Stimulated activated CD4-positive, alpha-beta T cell treated with anti-CD3 and anti-CD28 coated beads, Interleukin-2, amount 100 ng/mL, for 4 hours (primary cell): Measurements from ENCODE around the gene RIPOR3.

Source experiments
- DNase-seq: peaks from one replicate; pipeline ENCODE4 v3.0.0-alpha.2; 2020; ENCODE audit warnings: low read depth

RIPOR3 gene

DNA sequence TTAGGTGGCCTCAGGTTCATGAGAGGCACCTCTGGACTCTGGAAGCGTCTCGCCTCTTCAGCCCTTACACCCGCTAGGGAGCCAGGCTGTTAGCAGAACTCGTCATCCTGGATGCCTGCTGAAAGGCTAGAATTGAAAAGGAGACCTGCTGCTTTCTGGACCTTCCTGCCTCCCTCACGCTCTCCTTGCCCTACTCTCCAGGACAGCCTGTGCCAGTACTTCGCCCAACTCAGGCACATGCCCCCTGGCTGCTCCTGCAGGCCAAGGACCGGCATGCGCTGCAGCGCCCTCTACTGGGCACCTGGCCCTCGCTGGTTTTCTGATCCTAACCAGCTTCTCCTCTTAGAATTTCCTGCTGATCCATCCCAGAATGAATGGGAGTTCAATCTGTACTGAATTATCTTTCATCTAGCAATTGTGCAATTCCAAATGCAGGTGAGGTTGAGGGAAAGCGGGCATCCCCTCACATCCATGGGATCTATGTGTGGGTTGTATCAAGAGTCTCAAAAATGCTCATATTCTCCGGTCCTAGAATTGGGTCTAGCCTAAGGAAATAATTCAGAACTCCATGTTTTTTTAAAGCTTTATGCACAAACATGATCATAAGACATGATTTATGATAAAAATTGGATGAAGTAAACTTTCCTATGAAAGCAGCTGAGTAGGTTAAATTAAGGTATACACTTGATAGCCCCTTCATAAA, 103.2 kb downstream of the RIPOR3 start:
- DNase-seq, result peak; percentile 53

DNA sequence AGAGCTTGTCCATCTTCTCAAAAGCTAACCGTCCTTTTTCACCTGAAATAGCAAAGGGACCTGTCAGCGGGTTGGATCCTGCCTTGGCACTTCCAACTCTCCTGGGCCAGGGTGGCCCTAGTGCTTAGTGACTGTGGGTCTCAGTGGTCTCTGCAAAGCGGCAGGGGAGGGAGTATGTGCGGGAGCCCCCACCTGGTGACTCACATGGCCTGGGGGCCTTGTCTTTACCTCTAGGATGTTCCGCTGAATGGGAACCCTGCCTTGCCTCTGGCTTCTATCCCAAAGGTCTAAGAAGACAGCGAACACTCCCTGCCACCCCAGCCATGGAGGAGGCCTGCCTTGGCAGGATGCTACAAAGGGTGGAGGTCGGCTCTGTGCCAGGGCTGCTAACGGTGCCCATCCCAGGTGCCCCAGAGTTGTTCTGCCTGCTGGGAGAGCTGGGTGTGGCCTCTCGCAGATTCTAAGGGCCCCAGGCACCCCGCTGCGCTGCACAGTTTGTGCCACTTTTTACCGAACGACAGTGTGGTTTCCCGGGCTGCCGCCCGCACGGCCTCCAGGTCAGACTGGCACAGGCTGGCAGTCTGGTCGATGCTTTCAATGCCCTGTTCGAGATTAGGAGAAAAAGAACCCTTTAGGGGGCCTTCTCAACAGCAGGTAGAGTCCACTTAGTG, 103.9 kb downstream of the RIPOR3 start:
- DNase-seq, result no peak

DNA sequence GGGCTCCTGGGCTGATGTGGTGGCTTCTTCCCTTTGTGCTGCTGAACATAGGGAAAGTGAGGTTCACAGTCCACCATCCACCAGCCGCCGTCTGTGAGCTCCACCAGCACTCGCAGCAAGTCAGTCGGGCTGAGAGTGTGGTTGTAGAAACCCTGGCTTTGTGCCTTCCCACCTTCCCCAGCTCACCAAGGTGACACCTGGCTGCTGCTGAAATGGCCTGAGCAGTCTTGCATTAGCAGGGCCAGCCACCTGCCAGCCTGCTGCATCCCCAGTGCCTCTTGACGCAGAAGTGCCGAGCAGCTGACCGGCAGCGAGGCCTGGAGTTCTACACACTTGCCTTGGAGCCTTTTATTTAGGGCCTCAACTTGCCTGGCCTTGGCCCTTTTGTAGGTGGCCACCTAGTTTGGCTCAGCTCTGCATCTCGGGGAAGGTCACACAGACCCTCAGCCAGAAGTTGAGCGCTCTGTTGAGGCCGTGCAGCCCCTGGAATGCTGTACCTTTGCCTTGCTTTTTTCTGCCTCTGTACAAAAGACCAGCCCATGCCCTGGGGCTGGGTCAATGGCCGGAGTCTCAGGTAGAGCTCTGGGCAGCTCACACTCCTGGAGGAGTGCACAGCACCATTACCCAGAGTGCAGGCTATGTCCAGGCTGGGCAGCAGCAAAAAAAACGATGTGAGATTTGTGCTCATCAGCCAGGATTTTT, 104.7 kb downstream of the RIPOR3 start:
- DNase-seq, result no peak

DNA sequence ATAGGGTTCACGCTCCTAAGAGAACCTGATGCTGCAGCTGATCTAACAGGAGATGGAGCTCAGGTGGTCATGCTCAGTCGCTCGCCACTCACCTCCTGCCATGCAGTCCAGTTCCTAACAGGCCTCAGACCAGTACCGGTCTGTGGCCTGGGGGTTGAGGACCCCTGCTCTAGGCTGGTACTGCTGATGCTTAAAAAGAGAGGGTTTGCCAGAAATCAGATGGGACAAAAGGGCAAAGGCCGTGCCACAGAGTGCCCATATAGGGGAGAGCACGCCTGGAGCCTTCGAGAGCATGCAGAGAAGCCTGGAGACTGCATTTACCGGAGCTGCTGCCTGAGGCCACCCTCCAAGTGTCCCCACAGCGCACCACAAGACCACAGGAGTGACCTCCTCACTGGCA, 105.7 kb downstream of the RIPOR3 start:
- no peak for DNase-seq

DNA sequence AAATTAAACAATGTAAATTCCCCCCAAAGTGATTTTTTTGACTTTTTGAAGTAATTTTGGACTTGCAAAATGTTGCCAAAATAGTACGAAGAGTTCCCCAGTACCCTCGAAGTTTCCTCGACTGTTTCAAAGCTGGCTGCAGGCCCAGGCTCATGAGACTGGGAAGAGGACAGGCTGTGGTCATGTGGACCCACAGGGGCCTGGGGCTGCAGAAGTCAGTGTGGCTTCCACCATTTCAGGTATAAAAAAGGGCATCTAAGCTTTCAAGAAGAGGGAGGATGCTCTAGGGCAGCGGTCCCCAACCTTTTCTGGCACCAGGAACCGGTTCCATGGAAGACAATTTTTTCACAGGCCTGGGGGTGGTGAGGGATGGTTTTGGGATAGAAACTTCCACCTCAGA, 106.1 kb downstream of the RIPOR3 start:
- no peak for DNase-seq

DNA sequence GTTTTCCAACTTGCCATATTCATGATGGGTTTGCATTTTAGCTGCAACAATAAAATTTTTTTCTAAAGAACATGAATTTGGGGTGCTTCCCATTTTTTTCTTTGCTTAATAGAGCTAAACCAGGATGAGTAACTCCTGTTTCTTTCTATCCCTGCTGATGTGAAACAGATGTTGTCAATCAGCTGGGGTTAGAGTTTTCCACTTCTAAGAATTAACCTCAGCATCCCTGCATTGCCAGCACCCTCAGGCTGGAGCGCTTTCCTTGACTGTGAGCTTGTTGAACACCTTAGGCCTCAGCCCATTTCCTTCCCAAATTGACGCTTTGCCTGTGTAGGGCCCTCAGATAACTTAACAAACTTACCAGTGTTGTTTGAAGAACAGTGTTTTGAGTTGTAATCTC, 106.7 kb downstream of the RIPOR3 start:
- no peak for DNase-seq

DNA sequence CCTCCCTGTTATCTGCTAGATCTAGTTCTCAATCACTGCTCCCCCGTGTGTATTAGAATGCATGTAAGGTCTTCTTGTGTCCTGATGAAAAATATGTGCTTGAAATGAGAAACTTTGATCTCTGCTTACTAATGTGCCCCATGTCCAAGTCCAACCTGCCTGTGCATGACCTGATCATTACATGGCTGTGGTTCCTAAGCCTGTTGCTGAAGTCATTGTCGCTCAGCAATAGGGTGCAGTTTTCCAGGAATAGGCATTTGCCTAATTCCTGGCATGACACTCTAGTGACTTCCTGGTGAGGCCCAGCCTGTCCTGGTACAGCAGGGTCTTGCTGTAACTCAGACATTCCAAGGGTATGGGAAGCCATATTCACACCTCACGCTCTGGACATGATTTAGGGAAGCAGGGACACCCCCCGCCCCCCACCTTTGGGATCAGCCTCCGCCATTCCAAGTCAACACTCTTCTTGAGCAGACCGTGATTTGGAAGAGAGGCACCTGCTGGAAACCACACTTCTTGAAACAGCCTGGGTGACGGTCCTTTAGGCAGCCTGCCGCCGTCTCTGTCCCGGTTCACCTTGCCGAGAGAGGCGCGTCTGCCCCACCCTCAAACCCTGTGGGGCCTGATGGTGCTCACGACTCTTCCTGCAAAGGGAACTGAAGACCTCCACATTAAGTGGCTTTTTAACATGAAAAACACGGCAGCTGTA, 107.7 kb downstream of the RIPOR3 start:
- no peak for DNase-seq

DNA sequence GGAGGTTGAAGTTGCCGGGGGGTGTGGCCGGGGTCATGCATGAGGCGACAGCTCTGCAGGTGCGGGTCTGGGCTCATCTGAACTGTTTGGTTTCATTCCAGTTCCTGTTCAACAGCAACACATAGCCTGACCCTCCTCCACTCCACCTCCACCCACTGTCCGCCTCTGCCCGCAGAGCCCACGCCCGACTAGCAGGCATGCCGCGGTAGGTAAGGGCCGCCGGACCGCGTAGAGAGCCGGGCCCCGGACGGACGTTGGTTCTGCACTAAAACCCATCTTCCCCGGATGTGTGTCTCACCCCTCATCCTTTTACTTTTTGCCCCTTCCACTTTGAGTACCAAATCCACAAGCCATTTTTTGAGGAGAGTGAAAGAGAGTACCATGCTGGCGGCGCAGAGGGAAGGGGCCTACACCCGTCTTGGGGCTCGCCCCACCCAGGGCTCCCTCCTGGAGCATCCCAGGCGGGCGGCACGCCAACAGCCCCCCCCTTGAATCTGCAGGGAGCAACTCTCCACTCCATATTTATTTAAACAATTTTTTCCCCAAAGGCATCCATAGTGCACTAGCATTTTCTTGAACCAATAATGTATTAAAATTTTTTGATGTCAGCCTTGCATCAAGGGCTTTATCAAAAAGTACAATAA, 108.6 kb downstream of the RIPOR3 start:
- no peak for DNase-seq

DNA sequence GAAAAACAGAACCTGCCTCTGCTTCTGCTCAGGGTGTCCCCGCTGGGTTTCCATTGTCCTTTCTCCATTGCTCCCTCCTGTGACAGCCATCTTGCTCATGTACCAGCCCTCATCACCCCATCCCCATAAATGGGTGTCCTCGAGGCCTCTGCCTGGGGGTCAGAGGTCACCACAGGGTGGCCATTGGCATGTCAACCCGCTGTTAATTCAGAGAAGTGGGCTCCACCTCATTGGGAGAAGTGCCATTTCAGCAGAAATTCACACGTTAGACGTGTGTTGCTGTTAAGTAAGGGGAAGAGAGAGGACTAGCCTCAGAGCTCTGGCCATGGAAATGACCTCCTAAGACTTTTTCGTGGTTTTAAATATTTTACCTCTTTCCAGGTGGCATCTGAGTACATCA, 109.2 kb downstream of the RIPOR3 start:
- DNase-seq, result no peak

DNA sequence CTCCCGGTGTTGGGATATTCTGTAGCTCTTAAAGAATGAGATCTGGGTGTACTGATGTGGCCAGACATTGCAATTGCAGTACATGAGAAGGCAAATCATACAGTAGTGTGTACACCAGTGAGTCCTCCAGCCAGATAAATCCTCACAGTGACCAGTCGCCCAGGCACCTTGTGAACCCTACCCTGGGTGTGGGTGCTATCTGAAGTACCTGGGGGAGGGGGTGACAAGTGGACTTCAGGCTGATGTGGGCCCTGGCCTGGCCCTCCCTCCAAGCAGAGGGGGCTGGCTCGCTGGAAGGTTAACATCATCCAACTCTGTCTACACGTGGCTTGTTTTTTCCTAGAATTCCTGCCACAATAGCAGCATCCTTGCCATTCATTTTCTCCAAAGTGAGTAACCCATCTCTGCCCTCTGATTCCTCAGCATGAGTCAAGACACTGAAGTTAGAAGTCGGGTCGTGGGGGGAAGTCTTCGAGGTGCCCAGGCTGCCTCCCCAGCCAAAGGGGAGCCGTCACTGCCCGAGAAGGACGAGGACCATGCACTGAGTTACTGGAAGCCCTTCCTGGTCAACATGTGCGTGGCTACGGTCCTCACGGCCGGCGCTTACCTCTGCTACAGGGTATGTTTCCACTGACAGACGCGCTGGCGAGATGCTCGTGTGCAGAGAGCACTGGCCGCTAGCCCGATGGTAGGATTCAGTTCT, 110.3 kb downstream of the RIPOR3 start:
- no peak for DNase-seq

DNA sequence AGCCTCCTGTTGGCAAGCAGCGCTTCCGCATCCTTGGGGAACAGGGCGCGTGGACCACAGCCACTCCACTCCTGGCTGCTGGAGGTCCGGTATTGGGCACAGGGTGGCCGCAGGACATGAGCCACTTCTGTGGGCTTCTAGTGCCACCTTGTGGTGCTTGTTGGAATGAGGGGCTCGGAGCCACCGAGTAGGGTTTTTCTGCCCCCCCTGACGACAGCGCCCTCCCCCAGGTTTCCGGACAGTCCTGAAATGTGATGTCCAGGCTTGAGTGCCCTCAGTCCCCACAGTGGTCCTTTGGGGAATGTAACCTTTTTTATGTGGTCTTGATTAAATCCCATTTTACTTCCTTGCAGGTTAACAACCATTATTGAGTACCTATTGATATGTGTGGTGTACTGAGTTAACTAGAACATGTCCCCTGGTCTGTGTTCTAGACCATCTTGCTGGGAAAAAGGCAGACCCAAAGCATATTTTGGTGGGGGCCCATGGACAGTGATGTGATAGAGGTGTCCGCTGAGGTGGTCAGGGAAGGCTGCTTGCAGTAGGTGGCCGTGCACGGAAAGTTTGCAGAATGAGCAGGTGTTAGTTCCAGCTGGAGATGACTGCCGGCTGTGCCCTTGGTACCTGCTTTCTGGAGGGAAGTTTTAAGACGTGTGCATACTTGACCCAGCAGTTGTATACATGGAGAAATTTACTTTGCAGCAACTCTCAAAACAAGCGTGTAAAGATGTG, 111.2 kb downstream of the RIPOR3 start:
- no peak for DNase-seq

DNA sequence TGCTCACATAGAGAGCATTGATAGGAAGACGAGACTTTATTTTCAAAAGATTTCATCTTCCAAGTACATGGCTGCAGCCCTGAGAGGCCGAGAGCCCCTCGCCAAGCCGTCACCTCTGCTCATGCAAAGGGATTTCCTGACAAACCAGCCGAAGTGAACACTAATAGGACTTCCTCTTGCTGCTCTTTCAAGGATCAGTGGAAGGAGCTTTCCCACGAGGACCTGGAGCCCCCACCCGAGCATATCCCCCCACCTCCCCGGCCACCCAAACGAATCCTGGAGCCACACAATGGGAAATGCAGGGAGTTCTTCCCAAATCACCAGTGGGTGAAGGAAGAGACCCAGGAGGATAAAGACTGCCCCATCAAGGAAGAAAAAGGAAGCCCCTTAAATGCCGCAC, 111.8 kb downstream of the RIPOR3 start:
- no peak for DNase-seq

DNA sequence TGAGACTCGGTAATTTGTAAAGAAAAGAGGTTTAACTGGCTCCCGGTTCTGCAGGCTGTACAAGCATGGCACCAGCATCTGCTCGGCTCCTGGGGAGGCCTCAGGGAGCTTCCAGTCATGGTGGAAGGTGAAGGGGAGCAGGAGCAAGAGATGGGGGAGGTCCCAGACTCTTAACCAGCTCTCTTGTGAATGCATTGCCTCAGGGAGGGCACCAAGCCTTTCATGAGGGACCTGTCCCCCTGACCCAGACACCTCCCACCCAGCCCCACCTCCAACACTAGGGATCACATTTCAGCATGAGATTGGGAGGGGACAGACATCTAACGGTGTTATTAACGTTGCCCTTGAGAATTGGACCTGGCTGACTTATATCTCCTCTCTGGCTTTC, 112.6 kb downstream of the RIPOR3 start:
- DNase-seq, result no peak

DNA sequence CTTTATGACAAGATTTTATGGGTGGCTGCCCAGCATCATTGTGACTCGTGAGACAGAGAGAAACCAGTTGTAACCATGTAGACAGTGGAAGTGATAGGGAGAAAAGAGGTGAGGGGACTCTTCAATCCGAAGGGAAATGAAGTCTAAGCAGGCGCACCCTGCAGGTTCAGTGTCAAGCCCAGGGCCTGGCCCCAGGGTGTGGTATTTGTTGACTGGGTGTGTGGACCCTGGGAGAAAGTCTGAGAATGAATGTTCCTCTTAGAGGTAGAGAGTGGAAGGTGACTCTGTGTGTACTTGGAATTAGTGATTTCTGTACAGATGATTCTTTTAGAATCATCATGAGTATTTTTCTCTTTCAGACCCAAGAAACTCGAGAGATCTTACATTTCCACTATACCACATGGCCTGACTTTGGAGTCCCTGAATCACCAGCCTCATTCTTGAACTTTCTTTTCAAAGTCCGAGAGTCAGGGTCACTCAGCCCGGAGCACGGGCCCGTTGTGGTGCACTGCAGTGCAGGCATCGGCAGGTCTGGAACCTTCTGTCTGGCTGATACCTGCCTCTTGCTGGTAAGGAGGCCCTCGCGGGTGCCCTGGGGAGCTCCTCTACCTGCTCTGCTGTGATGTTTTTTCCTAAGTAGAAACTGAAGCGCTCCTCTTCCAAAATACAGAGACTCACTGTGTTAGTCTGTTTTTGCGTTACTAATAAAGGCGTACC, 113.1 kb downstream of the RIPOR3 start:
- DNase-seq, result no peak

DNA sequence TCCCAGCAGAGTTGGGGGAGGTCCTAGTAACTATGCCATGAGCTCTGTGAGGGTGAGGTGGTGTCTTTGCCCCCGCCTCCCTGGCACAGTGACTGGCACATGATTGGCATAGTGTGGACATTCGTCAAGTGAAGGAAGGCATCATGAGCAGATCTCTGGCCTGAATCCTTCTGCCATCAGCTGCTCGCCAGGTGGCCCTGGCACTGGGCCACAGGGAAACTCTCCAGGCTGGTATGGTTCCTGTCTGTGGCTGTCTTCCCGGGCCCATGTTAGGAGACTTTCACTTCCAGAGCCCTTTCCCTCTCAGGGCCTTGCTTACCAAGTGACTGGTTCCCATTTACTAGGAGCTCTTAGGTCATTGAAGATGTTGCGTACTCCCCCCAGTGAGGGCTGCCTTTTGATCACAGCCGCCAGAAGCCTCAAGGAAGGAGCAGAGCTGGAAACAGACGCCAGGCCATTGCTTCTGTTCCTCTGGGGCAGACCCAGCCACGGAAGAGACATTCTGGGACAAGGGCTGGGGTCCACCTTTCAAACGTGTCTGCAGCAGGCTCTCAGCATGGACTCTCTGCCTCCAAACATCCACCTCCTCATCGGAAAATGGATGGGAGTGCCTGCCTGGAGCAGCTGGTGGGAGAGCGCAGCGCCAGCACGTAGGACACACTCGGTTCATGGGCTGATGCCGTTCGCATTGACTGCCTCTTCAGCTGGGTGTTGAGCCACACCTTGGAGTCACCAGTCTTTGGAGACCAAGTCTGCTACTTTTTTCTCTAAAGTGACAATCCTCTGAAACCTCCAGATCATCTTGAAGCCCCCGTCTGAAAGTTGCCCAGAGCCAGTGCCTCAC, 113.9 kb downstream of the RIPOR3 start:
- DNase-seq, result no peak

DNA sequence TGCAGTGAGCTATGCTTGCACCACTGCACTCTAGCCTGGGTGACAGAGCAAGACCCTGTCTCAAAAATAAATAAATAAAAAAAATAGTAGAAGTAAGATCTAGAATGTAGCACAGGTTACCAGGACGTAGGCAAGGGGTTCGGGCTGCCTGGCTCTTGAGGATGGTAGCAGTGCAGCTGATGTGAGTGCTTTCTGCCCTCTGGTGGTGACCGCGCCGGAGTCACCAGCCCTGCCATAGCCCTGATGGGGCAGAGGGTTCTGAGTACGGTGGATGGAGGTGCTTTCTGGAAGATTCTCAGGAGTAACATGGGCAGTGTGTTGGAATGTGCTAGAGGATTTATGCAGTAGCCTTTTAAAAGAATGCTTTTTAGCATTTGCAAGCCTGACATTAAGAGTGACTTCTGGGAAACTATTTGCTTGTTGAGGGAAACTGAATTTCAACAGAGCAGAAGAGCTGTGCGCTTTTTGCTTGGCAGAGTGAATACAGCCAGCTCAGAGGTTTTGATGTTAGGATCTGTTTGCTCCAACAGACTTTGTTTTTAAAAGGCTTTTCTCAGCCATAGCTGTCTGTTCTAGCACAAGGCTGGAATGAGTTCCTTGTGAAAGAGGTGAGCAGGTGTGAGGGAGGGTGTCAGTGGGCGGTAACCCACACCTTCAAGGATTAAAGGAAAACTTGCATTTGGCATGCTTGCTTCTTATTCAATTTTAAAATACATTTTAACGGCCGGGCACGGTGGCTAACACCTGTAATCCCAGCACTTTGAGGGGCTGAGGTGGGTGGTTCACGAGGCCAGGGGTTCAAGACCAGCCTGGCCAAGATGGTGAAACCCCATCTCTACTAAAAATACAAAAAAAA, 115.2 kb downstream of the RIPOR3 start:
- peak; percentile 59 for DNase-seq

DNA sequence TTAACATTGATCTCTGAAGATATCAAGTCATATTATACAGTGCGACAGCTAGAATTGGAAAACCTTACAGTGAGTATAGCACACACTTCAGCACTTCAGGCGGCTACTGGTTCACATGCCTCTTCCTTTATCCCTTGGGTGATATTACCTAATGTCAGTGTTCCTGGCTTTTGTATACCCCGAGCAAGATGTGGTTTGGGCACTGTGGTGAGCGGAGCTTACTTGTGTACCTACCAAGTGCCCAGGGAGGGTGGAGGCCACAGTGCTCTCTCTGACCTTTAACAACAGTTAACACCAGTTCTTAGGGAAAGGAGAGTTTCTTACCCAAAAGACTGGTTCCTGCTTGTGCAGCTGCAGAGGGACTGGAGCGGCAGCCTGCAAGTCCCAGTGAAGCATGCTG, 116.8 kb downstream of the RIPOR3 start:
- no peak for DNase-seq

DNA sequence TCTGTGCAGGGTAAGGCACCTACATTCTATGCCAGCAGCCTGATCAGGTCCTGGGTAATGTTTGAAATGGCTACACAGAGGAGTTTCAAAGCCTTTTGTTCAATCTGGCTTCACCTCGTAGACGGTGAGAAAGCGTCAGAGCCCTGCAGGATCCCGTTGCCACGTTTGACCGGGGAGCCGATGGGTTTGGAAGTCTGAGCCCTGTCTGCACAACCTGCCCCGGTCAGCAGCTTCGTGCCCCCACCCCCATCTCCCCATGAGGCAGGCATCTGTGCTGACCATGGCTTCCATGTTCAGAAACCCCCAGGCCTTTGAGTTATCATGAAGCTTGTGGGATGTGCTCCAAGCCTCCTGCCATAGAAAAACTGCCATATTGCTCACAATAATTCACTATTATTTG, 117.2 kb downstream of the RIPOR3 start:
- no peak for DNase-seq
